HepG2 (cell line): ENCODE results near the gene PPEF2.

Source experiments
- CEBPB ChIP-seq: IDR thresholded peaks from 2 replicates; pipeline ENCODE4 v1.6.1; 2011; ENCODE audit warnings: low read depth, low read length, improper control_type of control experiment, borderline replicate concordance
- CHD4 ChIP-seq: fragments of 200-600 bp; sonication (generic); IDR thresholded peaks from 2 replicates; pipeline ENCODE4 v1.7.0; 2017; ENCODE audit warnings: mild to moderate bottlenecking, low read length, borderline replicate concordance
- CTCF ChIP-seq: sonication (generic); formaldehyde crosslinking; IDR thresholded peaks from 2 replicates; pipeline ENCODE4 v1.5.0; 2020; ENCODE audit warnings: mild to moderate bottlenecking, missing genetic modification reagents, moderate library complexity
- HNRNPUL1 ChIP-seq: fragments of 200-400 bp; formaldehyde crosslinking; IDR thresholded peaks from 2 replicates; pipeline ENCODE4 v1.6.1; 2017; ENCODE audit warnings: low read depth, mild to moderate bottlenecking, low read length, moderate library complexity
- JUNB ChIP-seq: sonication (generic); formaldehyde crosslinking; IDR thresholded peaks from 2 replicates; pipeline ENCODE4 v1.8.0; 2022; ENCODE audit warnings: missing genetic modification reagents, mild to moderate bottlenecking, borderline replicate concordance
- MLX ChIP-seq: IDR thresholded peaks from 2 replicates; pipeline ENCODE4 v1.6.1; 2016
- RFX5 ChIP-seq: IDR thresholded peaks from 2 replicates; pipeline ENCODE4 v1.6.1; 2011; ENCODE audit warnings: low read depth, low read length, improper control_type of control experiment
- ZBTB33 ChIP-seq: sonication (generic); formaldehyde crosslinking; IDR thresholded peaks from 2 replicates; pipeline ENCODE4 v1.4.0; 2020; ENCODE audit warnings: missing genetic modification reagents
- ZNF232 ChIP-seq: sonication (generic); formaldehyde crosslinking; IDR thresholded peaks from 2 replicates; pipeline ENCODE4 v1.4.0; 2020; ENCODE audit warnings: missing genetic modification reagents, borderline replicate concordance
- ZNF337 ChIP-seq: sonication (generic); formaldehyde crosslinking; IDR thresholded peaks from 2 replicates; pipeline ENCODE4 v1.5.1; 2020; ENCODE audit warnings: missing genetic modification reagents, low read depth, mild to moderate bottlenecking, borderline replicate concordance
- ZNF687 ChIP-seq: sonication (generic); formaldehyde crosslinking; IDR thresholded peaks from 2 replicates; pipeline ENCODE4 v1.5.1; 2020; ENCODE audit warnings: mild to moderate bottlenecking, missing genetic modification reagents, moderate library complexity
- ZNF761 ChIP-seq: sonication (generic); formaldehyde crosslinking; conservative IDR thresholded peaks from 2 replicates; pipeline ENCODE4 v1.4.0; 2020; ENCODE audit warnings: mild to moderate bottlenecking, missing genetic modification reagents

- no peak for TF ChIP-seq RFX5
- no peak for TF ChIP-seq CTCF (CRISPR knock-in tag)
- no peak for TF ChIP-seq JUNB (CRISPR knock-in tag)
- no peak for TF ChIP-seq HNRNPUL1
- TF ChIP-seq ZBTB33, result no peak
- no peak for TF ChIP-seq ZNF761 (CRISPR knock-in tag)
- TF ChIP-seq MLX (CRISPR knock-in tag), result no peak
- no peak for TF ChIP-seq CHD4
- TF ChIP-seq ZNF337, result no peak
- TF ChIP-seq CEBPB, result no peak
- TF ChIP-seq ZNF687 (CRISPR knock-in tag), result no peak
- no peak for TF ChIP-seq ZNF232 (CRISPR knock-in tag)
Measured at GRCh38 chr4:75950213-75950815, 48.1 kb upstream of the PPEF2 start.
